Left lung (tissue), 10 donors: ENCODE measurements around the gene MXD4. TPM values are rescaled to one million over a fixed set of nuclear protein-coding genes. Genes with fewer than 3 reads are reported as not detected.
A peak's percentile ranks its signal among the peaks of the same experiment; 100 is the strongest.
"Not testable (repeated sequence)": the region's sequence is repeated elsewhere in the genome, so short reads cannot be mapped to it uniquely, and the experiment has no call there.

Experiments
- ATAC-seq: fragments of 200-7000 bp; cut with Tn5 transposase; one replicate; pipeline ENCODE4 v1.9.1; 2020; ENCODE audit warnings: moderate library complexity
- DNase-seq, 4 donors: peaks; one replicate each; pipeline ENCODE4 v3.0.0-alpha.2; 2013 to 2020
- H3K27ac ChIP-seq, 2 donors: fragments of 200-600 bp; sonication (generic) in 1 of 2; one replicate each; pipeline versions ENCODE4 v1.5.0 to v1.8.0; 2020 to 2021
- H3K27me3 ChIP-seq, 2 donors: fragments of 200-600 bp; sonication (generic) in 1 of 2; one replicate each; pipeline versions ENCODE4 v1.5.0 to v1.8.0; 2020 to 2021
- H3K36me3 ChIP-seq, 2 donors: fragments of 200-600 bp; sonication (generic) in 1 of 2; one replicate each; pipeline versions ENCODE4 v1.5.0 to v1.8.0; 2020 to 2021
- H3K4me1 ChIP-seq, 2 donors: fragments of 200-600 bp; one replicate each; pipeline ENCODE4 v1.8.0; 2021
- H3K4me3 ChIP-seq, 2 donors: fragments of 200-600 bp; sonication (generic) in 1 of 2; one replicate each; pipeline versions ENCODE4 v1.5.0 to v1.8.0; 2020 to 2021; ENCODE audit warnings: mild to moderate bottlenecking in 1 of 2
- H3K9me3 ChIP-seq, 2 donors: fragments of 200-600 bp; sonication (generic) in 1 of 2; one replicate each; pipeline versions ENCODE4 v1.5.0 to v1.8.0; 2020 to 2021
- intact Hi-C, 2 donors: fragments of 100-400 bp; cut with DNase I; formaldehyde crosslinking; loops; one replicate each; pipeline versions ENCODE4 v1.11.2 to v1.14.2; 2022
- polyA plus RNA-seq, 6 donors: library from polyadenylated mRNA; unstranded; fragments of 120-200 nt; gene quantifications; one replicate each; pipeline ENCODE4 v1.2.1, GENCODE V29; 2013; ENCODE audit not compliant: insufficient read length in 6 of 6
- total RNA-seq, 2 donors: library from RNA; stranded (reverse); fragmentation: NEBNext Ultra II Directional; extraction: Animal tissue kit (Norgen Biotek cat#: 25700); gene quantifications; one replicate each; pipeline ENCODE4 v1.2.1, GENCODE V29; 2021
- TF ChIP-seq, protein P1 (sequence below), 2 donors: fragments of 200-600 bp; sonication (generic) in 1 of 2; IDR thresholded peaks; one replicate each; pipeline versions ENCODE4 v1.5.0 to v1.8.0; 2021; ENCODE audit warnings: antibody characterized with exemption in 2 of 2
- donor health status: DM: no; HTN: yes; CAD: no.
- donor health status: DM: no; HTN: no; CAD: no.

The MXD4 gene
- total and polyA plus RNA-seq, 8 donors, result 52.4 to 113 (median 81.9) TPM

DNA sequence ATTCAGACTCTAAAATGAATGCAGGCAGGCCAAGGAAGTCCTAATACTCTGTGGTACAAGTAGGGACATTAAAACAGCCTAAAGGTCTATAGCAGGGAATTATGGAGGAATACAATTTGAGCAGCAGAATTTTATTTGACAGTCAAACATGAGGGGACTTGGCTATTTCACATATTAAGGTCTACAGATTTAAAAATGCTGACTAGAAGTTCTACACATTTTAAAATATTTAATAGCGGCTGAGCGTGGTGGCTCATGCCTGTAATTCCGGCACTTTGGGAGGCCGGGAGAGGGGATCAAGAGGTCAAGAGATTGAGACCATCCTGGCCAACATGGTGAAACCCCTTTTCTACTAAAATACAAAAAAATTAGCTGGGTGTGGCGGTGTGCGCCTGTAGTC lies 30.8 kb downstream of the MXD4 start:
- DNase-seq (no peak), ATAC-seq (no peak)
- no peaks in the 10 kb centered on the region for H3K4me1 ChIP-seq
- TF ChIP-seq, protein P1, sequence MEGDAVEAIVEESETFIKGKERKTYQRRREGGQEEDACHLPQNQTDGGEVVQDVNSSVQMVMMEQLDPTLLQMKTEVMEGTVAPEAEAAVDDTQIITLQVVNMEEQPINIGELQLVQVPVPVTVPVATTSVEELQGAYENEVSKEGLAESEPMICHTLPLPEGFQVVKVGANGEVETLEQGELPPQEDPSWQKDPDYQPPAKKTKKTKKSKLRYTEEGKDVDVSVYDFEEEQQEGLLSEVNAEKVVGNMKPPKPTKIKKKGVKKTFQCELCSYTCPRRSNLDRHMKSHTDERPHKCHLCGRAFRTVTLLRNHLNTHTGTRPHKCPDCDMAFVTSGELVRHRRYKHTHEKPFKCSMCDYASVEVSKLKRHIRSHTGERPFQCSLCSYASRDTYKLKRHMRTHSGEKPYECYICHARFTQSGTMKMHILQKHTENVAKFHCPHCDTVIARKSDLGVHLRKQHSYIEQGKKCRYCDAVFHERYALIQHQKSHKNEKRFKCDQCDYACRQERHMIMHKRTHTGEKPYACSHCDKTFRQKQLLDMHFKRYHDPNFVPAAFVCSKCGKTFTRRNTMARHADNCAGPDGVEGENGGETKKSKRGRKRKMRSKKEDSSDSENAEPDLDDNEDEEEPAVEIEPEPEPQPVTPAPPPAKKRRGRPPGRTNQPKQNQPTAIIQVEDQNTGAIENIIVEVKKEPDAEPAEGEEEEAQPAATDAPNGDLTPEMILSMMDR (IDR thresholded peaks at IDR 0.05), result no peak
- peaks cover 0 to 51% of the 10 kb centered on the region in 2 donors for H3K36me3 ChIP-seq
- no peak overlapping the region for H3K4me3 ChIP-seq
- H3K27me3 ChIP-seq, result no peaks in the 10 kb centered on the region
- H3K27ac ChIP-seq, result no peak overlapping the region
- intact Hi-C loops, result no loop called here
- H3K9me3 ChIP-seq, result no peaks in the 10 kb centered on the region

DNA sequence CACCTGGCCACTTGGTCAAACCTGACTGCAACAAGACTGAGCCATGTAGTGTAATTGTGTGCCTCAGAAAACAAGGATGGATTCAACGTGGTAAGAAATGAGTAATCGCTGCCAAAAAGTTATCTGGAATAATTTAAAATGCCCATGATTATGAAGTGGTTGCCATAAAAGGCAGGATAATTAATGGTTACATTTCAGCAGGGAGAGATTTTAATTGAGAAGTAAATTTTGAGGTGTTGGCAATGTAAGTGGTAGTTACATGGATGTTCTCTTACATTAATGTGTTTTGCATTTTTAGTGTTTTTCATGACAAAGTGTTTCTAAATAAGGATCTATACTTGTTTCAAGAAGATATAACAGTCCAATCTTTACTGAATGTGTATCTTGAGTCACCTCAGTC lies 35.6 kb downstream of the MXD4 start:
- TF ChIP-seq, protein P1 (IDR thresholded peaks at IDR 0.05), result no peak
- DNase-seq (no peak), ATAC-seq (no peak)
- no peaks in the 10 kb centered on the region for H3K9me3 ChIP-seq
- no peaks in the 10 kb centered on the region for H3K4me1 ChIP-seq
- no peak overlapping the region for H3K4me3 ChIP-seq
- intact Hi-C loops, result no loop called here
- no peaks in the 10 kb centered on the region for H3K27me3 ChIP-seq
- no peak overlapping the region for H3K27ac ChIP-seq
- peaks cover 0 to 39% of the 10 kb centered on the region in 2 donors for H3K36me3 ChIP-seq

DNA sequence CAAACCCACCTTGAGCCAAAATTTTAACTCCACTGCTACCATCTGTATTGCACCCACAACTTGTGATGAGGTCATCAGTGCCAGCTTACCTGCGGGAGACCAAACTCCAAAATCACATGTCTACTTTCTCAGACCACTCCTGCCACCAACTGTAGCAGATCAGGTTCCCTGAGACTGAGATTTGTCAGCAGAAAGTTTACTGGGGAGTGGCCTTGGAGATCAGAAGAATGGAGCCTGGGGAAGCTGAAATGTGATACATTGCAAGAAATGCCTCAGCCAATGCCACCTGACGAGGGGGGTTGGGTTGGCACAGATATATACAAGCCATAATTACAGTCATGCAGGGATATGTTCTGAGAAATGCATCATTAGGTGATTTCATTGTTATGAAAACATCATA lies 39.1 kb downstream of the MXD4 start:
- peaks cover 0 to 5% of the 10 kb centered on the region in 2 donors for H3K4me1 ChIP-seq
- TF ChIP-seq, protein P1 (IDR thresholded peaks at IDR 0.05), result no peak
- H3K4me3 ChIP-seq, result no peak overlapping the region
- intact Hi-C loops, result no loop called here
- H3K9me3 ChIP-seq, result no peaks in the 10 kb centered on the region
- no peaks in the 10 kb centered on the region for H3K27me3 ChIP-seq
- peak in 1 of 4 donors; percentile 45 for DNase-seq
- no peak for ATAC-seq
- H3K27ac ChIP-seq, result no peak overlapping the region
- peaks cover 0 to 26% of the 10 kb centered on the region in 2 donors for H3K36me3 ChIP-seq

DNA sequence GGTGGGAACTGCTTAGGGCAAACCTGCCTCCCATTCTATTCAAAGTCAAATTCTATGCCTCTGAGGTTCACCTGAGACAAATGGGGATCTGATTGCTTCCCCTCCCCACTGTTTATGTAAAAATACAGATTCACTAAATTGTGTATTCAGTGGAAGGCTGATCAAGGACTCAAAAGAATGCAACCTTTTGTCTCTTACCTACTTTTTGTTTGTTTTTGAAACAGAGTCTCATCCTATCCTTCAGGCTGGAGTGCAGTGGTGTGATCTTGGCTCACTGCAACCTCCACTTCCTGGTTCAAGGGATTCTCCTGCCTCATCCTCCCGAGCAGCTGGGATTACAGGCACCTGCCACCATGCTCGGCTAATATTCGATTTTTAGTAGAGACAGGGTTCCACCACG lies 40.5 kb downstream of the MXD4 start:
- H3K27me3 ChIP-seq, H3K4me1 ChIP-seq, intact Hi-C loops, DNase-seq, H3K27ac ChIP-seq, ATAC-seq, H3K4me3 ChIP-seq, H3K9me3 ChIP-seq: not testable (repeated sequence)
- peaks cover 0 to 17% of the 10 kb centered on the region in 2 donors for H3K36me3 ChIP-seq

DNA sequence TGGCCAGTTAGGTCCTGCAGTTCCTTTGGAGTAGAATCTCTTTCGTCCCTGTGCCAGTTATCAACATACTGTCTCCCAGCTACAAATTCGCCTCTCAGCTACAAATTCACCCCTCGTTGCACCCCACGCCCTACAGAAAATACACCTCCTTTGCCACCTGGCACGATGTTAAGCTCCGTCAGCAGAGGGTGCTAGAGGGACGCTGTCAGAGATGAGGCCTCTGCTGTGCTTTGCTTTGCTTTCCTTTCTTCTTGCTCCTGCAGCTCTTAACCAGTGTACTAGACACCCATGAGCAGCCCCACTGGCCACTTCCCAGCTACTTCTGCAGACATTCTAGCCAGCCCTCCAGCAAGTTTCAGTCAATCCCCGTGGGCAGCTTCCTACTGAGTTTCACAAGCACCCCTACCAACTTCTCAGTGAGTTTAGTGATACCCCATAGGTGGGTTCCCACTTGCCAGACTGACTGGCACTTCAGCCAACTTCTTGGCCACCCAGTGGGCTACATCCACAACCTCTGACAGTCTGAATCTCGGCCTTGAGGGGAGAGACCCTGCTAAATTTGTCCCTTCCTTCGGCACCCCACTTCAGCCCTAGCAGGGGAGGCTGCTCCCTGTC lies 41.8 kb downstream of the MXD4 start:
- H3K36me3 ChIP-seq, result peaks cover 0 to 15% of the 10 kb centered on the region in 2 donors
- ATAC-seq, result peak; percentile 98
- H3K27me3 ChIP-seq, result no peaks in the 10 kb centered on the region
- peak in 3 of 4 donors; percentile 51 to 78 (median 53) for DNase-seq
- intact Hi-C loops, result no loop called here
- TF ChIP-seq, protein P1 (IDR thresholded peaks at IDR 0.05), result peak; percentile 63 to 66
- no peak overlapping the region for H3K4me3 ChIP-seq
- no peaks in the 10 kb centered on the region for H3K9me3 ChIP-seq
- peaks cover 0 to 5% of the 10 kb centered on the region in 2 donors for H3K4me1 ChIP-seq
- no peak overlapping the region for H3K27ac ChIP-seq
